ENCODE measurements around the gene SUSD6. TPM values are rescaled to one million over a fixed set of nuclear protein-coding genes. Genes with fewer than 3 reads are reported as not detected.

SUSD6 gene, protein sequence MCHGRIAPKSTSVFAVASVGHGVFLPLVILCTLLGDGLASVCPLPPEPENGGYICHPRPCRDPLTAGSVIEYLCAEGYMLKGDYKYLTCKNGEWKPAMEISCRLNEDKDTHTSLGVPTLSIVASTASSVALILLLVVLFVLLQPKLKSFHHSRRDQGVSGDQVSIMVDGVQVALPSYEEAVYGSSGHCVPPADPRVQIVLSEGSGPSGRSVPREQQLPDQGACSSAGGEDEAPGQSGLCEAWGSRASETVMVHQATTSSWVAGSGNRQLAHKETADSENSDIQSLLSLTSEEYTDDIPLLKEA
- 10.5 TPM for polyA plus RNA-seq (2013, experiment 1 of 2; ENCODE audit: insufficient read length)
- polyA plus RNA-seq (2013, experiment 2 of 2; ENCODE audit: insufficient read length) = 13.8 TPM

DNA sequence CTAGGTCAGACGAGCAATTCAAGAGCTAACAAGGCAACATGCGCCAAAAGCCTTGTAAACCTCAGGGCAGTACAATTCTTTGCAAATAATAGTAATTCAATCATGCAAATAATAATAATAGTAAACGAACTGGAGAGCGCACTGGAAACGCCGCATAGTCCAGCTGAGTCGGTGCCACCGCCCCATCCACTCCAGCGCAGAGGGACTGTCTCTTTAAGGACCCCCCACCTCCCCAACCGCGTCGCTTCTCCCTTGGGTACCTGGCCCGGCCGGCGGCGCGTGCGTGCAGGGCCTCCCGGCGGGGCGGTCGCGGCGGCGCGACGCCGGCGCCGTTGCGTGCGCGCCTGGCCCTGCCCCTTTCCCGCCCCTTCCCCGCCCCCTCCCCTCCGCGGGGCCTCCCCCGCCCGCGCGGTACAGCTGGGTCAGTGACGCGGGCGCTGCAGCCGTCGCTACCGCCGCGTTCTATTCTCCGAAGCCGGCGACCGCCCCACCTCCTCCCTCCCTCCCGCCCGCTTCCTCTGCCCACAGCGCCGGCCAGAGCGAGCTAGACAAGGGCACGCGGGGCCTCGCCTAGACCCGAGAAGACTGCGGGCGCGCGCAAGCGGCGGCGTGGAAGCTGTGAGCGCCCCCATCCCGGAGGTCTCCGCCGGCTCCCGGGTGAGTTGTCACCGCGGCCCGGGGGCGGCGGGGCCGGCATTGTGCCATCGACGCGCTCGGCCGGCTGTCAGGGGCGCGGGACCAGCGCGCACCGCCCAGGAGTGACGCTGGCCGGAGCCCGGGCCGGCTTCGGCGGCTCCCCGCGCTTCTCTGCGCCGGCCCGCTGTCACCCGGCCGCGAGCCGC lies at the start of gene SUSD6:
Gene SUSD6 (plus strand): TSS at position 425 of the 842 bp plus-strand sequence. CDS start 46,997 bp downstream, outside the sequence.
- peak; percentile 90 for DNase-seq

DNA sequence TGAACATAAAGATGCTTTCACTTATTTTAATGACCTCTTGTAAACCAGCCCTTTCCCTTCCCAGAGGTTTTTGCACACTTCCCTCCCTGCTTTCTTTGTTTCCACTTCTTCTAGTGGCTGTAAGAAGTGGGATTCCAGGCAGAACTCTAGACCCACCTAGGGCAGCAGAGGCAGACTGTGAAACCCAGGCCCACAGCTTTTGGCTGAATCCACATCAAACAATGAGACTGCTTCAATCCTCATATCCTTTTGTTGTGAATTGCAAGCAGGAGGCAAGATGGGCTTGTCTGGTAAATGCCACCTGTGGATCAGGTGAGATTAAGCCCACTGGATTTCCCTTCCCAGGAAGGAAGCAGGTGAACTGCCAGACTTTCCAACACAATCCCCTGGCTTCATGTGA lies 49.5 kb upstream of the SUSD6 start:
- no peak for DNase-seq

DNA sequence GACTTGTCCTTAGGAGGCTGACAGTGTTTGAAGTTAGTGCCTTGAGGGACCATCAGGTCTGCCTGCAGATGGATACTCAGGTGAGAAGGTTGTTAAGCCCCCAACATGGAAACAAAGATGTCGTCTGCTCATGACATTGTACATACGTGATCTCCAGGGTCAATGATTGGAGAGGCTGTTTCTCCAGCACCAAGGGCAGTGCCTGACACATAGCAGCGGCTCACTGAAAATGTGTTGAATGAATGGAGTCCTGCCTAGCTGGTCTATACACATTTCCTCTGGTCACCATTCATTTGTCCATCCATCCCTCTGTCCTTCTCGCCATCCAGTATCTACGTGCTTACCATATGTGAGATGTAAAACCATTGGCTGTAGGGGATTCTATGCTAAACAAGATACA lies 43.8 kb upstream of the SUSD6 start:
- DNase-seq = no peak

DNA sequence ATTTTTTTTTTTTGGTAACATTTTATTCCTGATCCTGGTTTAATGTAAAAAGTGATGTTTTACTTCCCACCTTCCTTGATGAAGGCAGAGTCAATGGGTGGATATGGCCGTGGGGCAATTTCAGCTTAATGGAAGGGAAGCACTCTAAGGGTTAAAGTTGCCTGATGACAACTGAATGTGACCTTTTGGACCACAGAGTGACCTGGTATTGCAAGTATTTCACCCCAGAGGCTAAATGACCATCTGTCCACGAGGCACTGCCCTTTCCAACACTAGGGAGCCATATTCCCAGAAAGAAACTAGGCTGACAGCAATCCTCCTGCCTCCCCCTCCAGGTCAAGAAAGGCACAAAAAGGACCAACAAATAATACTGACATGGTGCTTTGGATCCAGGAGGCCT lies 41.5 kb upstream of the SUSD6 start:
- DNase-seq = no peak

DNA sequence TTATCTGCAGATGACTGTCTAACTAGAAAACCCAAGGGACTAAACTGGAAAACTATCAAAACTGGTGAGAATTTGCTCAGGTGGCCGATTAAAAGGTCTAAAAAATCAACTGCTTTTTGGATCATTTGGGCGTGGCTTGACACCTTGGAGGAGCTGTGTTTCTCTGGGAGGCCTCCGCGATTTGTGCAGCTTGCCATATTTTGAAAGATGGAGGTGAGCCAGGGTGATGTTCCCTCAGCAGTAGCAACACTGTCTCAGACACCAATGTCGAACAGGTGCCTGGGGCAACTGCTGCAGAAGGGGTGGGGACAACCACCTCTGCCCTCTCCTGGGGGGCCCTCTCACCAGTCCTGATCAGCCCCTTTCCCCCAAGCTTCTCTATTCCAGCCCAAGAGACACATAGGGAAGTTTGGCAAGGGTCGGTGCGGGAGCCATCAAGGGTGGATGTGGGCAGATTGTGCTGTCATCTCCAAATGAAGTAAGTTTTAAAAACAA lies 40.5 kb upstream of the SUSD6 start:
- no peak for DNase-seq

DNA sequence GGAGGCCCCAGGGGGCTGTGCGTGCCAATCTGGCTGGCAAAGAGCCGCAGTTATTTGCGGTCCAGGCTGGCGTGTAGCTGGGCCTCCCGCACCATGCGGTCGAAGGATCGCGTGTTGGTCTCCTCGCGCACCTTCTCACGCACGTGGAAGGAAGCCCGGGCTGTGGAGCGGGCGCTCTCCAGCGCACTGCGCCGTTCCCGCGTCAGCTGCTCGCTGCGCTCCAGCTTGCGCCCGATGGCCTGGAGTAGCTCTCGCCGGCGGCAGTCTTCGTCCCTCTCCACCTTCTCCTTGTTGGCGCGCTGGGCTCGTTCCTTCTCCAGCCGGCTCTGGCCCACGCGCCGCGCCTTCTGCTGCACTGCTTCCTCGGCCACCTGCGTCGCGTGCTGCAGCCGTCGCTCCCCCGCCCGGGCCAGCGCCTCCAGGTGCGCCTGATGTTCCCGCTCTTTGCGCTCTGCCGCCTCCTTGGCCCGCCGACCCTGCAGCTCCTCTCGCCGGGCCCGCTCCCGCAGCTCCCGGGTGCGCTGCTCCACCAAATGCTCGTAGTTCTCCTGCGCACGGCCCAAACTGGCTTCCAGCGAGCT lies 39.9 kb upstream of the SUSD6 start:
- no peak for DNase-seq

DNA sequence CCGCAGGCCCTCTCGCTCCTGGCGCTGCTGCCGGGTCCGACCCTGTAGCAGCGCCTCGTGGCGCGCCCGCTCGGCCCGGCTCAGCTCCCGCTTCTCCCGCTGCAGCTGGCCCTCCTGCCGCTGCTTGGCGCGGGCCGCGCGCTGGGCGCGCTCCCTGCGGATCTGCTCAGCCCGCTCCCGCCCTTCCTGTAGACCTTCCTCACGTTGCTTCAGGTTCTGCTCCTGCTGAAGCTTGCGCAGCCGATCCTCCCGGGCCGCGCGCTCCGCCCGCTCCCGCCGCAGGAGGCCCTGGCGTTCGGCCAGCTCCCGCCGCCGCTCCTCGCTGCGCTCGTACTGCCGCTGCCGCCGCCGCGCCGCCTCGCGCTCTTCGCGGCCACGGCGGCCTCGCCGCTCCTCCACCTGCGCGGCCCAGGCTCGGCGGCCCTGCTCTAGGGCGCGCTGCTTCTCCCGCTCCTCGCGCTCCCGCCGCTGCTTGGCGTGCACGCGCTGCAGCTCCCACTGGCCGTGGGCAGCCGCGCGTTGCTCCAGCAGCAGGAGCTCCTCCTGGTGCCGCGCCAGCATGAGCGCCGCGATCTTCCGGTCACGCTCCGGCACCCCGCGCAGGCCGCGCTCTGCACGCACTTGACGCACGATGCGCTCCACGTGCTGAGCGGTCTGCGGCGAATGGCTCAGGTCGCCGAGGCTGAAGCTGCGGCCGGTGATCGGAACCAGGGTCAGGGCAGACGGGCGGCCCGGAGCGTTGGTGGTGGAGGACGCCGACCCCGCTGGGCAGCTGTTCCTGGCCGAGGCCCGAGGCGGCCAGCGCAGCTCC lies 39.2 kb upstream of the SUSD6 start:
- peak; percentile 37 for DNase-seq

DNA sequence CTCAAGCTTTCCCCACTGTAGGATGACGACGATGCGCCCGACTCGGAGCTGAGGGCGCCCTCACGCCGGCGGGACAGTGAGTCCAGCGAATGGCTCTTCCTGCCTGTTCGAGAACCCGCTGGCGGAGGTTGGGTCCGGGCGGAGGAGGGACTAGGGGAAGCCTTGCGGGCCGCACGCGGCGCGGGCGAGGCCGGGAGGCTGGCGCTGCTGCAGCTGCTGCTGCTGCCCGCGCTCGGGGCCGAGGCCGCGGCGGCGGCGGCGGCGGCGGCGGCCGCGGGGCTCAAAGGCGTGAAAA lies 38.6 kb upstream of the SUSD6 start:
- DNase-seq = peak; percentile 27

DNA sequence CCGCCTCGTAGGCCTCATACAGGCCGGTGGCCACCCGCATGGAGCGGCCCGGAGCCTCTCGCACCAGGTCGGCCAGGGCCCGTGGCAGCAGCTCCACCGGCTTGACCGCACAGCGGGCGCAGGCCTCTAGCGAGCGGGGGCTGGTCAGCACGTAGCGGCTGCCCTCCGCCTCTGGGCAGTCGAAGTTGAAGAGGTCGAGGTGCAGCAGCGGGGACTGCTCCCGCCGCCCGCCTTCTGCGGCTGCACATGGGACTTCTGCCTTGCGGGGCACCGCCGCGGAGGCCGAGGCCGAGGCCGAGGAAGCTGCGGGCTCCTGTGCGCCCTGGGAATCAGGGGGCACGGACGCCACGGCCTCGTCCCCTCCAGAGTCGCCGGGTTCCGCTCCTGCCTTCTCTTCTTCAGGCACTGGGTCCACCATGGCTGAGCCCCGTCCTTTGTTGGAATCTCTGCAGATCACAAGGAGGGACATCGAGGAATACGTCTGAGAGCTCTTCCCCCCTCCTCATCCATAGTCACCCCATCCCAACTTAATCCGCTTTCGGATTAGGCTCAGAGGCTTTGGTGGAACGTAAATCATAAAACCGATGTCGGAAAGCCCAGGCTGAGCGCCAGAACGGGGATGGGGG lies 38.1 kb upstream of the SUSD6 start:
- no peak for DNase-seq

DNA sequence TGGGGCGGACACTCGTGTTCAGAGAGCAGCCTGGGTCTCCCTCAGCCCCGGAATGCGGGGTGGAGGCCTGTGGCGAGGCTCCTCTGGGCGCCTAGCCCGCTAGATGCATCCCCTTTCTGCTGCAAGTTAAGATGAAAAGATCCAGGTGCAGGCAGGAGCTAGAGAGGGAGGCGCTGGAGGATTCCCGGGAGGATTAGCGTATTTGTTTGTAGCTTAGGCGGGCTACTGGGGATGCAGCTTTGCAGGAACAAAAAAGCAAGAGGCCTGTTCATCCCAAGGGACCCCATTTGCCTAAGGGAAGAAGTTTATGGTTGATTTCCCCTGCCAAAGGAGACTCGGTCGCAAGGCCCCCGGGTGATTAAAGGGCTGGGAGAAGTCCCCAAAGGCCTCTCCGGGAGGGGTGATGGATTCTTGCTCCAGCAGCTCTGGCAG lies 37.5 kb upstream of the SUSD6 start:
- no peak for DNase-seq

DNA sequence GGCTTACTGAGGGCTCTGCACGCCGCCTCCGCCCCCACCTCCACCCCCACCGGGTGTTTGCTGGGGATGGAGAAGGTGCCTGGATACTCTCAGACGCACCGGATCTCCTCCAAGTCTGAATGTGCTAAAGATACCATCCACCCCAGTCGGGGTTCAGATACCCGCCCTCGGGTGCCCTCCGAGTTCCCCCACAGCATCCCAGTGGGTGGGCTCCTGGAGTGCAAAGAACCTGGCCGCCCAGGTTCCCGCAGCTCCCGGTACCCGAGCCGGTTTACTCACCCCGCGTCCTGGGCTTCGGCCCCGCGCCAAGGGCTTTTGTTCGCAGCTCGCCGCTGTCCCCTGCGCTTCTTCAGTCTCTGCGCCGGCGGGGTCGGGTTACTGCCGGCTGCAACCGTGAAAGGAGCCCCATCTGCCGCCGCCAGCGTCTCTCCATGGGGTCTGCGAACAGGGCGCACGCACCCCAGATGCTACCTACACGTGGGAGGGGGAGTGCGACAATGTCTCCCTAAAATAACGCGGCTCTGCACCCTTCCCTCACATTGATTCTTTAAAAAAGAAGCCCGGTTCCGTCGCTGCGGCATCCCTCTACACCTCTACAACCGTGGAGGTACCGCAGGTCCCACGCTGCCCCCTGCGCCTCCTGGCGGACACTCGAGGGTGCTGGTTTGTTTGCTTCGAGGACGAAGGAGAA lies 37.0 kb upstream of the SUSD6 start, which contains the start of gene CCDC177:
Gene CCDC177 (minus strand): TSS at position 609 of the 691 bp plus-strand sequence. CDS start 1,249 bp downstream, outside the sequence.
- peak; percentile 44 for DNase-seq

DNA sequence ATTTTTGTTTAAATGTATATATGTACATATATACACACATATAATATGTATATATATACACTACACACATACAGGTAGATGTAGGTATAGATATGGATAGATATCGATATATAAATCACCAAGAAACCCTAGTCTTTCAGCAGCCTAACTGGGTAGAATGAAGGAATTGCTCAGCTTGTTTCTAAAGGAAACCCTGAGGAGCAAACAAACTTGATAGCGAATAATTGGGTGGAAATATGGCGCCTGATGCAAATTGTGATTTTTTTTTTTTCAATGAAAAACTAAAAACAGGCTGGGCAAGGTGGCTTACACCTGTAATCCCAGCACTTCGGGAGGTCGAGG lies 36.5 kb upstream of the SUSD6 start:
- DNase-seq = no peak

DNA sequence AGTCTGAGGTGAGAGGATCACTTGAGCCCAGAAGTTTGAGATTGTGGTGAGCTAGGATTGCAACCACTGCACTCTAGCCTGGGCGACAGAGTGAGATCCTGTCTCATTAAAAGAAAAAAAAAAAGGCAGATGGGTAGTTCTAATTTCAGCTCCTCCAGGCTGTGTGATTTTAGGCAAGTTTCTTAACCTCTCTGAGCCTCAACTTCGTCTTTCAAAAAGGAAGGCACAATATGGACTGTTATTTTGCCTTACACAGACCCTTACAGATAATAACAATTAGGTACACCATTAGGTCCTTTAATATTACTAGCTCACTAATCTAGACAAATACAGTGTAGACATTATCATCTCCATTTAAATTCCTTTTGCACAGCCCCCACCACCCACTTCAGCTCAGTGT lies 31.9 kb upstream of the SUSD6 start:
- no peak for DNase-seq

DNA sequence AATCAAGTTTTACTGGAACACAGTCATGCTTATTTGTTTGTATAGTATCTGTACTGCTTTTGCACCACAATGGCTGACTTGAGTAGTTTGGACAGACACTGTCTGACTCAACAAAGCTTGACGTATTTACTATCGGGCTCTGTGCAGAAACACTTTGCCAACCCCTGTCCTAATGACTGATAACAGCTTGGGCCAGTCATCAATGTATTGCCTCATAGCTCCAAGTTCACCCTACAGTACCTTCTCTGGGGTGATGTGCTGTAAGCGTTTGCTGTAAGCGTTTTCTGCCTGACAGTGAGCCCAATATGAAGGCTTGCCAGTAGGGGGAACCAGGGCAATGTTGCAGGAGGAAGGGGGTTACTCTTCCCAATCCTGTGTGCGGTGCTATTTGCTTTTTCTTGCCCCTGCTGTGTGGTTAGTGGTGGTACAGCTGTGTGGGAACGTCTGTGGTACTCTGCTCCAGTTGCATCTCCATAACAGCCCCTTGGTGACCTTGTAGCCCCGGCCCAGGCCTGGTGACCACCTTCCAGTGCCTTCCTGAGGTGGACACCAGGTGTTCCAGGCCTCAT lies 31.3 kb upstream of the SUSD6 start:
- DNase-seq = peak; percentile 33

DNA sequence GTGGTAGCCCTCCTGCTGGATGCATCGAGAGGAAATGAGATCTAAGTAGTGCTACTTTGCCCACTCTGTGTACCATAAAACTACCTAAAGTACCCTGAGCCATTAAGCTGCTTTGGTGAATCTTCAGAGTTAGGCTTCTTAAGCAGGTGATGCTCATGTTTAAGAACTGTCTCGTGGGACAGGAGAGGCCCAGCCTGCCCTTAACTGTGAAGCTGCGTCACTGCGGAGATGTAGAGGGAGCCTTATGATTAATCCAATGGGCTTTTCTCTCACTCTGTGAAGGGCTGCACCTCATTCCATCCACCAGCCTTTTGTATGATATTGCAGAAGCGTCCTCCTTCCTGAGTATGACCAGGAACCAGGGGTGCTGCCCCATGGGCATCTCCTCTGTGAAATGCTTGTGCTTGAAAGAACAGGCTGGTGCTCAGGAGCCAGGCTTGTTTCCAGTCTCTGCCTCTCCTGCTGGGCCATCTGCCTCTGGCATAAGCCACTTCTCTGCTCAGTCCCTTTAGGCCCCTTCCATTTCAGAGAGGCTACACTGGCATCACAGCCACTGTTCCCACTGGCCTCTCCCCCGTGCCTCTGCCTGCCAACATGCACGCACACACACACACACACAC lies 30.0 kb upstream of the SUSD6 start:
- no peak for DNase-seq

DNA sequence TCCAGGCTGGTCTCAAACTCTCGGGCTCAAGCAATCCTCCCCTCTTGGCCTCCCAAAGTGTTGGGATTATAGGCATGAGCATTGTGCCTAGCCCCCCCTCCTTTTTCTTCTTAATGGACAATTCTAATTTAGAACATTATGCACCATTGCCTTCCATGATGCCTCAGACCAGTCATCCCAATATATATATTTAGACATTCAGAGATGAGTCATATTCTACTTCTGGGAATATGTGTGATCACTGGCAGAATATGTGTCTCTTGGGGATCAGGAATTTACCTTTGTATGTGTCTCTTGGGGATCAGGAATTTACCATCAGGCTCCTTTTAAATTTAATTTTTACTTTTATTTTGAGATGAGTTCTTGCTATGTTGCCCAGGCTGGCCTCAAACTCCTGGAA lies 29.2 kb upstream of the SUSD6 start:
- DNase-seq = peak; percentile 61

DNA sequence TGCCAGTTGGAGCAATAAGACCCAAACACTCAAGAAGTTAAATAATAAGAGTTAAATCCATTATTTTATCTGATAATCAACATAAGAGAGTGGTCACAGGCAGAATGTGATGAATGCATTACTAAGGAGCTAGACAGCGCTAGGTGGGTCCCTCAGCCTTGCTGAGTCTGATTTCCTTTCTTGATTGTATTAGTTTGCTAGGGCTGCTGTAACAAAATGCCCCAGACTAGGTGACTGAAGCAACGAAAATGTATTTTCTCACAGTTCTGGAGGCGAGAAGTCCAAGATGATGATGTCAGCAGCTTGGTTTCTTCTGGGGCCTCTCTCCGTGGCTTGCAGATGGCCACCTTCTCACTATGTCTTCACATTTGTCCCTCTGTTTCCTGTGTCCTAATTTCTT lies 28.6 kb upstream of the SUSD6 start:
- DNase-seq = no peak

DNA sequence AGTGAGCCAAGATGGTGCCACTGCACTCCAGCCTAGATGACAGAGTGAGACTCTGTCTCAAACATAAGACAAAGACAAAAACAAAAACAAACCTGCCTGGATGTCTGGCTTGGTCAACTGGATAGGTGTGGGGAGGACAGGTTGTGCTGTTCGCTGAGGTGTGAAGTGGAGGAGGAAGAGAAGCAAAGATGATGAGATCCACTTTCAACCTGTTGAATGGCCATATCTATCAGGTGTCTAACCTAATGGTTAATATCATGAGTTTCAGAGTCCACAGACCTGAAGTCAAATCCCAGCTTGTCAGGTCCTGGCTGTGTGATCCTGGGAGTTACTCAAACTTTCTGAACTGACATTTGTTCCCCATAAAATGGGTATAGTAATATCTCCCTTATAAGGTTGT lies 27.0 kb upstream of the SUSD6 start:
- DNase-seq = no peak

DNA sequence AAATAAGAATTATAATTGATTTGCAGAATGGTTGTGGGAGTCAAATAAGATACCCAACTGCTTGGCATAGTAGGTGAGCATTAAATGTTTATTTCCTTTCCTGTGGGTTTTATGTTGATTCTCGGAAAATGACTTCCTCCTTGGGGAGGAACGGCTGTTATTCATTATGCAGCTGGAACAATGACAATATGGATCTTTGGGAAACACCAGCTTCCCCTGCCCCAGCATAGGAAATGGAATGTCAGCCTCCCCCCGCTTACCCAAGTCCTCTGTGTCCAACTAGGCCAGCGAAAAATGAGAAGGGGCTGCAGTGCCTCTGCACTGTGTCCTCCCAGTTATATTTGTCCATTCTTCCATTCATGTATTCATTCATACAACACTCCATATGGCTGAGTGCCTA lies 25.0 kb upstream of the SUSD6 start:
- no peak for DNase-seq

DNA sequence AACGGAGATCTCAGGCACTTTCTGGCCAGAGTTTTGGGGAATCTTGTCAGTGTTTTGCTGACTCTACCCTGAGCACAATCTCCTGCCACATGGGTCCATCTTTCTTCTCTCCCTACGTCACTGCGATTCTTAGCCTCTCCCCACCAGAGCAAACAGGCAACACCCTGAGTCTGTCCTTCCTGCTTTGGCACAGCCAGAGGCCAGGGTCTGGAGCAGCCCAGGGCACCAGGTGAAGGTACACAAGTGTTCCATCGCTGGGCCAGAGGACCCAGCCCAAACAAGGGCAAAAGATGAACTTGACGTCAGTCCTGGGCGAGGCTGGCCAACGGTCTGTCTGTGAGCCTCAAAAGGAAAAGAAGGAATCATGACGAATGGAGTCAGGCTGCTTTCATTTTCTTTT lies 24.0 kb upstream of the SUSD6 start:
- no peak for DNase-seq

DNA sequence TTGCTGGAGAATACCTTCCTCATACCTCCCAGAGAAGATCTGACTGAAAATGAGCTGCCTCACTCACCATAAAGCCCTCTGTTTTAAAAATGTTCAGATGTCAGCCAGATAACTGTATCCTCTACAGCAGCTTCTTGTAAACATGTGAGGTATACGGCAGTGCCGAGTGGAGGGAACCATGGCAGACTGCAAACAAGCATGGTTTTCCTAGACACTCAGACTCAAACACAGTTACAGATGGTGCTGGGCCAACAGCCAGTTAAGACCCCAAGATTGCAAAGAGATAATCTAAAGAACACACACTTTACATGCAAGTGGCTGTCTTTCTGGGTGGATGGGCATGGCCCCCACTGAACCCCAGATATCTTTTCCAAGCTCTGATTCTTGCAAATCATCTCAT lies 20.1 kb upstream of the SUSD6 start:
- no peak for DNase-seq
